Heart left ventricle (tissue), 13 donors: ENCODE results near the gene MARCHF2.

Source experiments
- POLR2A ChIP-seq, 2 donors: fragments of 450-650 bp; IDR thresholded peaks; one replicate each; pipeline ENCODE4 v1.6.1; 2017; ENCODE audit warnings: antibody characterized with exemption in 2 of 2, mild to moderate bottlenecking in 2 of 2, moderate library complexity in 2 of 2
- TF ChIP-seq, protein P1 (sequence below), 12 donors: fragments of 200-600 bp; sonication (generic) in 4 of 12; IDR thresholded peaks; one replicate each; pipeline versions ENCODE4 v1.5.0 to v1.8.0; 2018 to 2022; ENCODE audit warnings: antibody characterized with exemption in 12 of 12, mild to moderate bottlenecking in 5 of 12
- donor health status: ischemic (EF 13 %, LVEDD 7.1; RV severe dilation, severe dysfunction).
- donor health status: DM: no; HTN: yes; CAD: no.
- donor health status: DM: no; HTN: no; CAD: no.
- donor health status: ischemic (EF 25% LVEDD 6.9; RV normal size, moderate dysfunction).
- donor health status: ischemic (EF 25% LVEDD 5.7; RV mildly dilated, moderate dysfunction).
- donor health status: ischemic (EF 35%, LVEDD 5.7; RV mildly dilated, moderate dysfunction).
- donor health status: nonischemic (EF 11% LVEDD 7.7; RV severe dilation, severe dysfunction).
- donor health status: DM: yes; HTN: yes; CAD: no.
- donor health status: PGD.
- donor health status: ischemic (EF 29% LVEDD 5.4; RV normal size, mild dysfunction).
- donor health status: nonischemic (EF 23%, LVEDD 6.1; RV moderate dilation, normal function).

DNA sequence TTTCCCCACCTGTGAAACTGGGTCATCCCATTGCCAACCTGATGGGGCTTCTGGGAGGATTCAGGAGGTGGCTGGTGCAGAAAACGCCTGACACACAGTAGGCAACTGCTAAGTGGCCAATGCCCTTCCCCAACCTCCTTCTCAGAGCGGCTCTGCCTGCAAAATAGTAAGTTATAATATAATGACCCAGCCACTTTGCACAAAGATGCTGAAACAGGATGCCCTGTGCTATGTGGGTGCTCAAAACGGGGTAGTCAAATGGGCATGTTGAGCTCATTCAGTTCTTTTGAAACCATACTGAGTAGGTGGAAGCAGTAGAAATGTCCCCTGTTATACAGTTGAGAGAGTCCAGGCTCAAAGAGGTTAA lies 507 bp downstream of the MARCHF2 start:
- TF ChIP-seq, protein P1, sequence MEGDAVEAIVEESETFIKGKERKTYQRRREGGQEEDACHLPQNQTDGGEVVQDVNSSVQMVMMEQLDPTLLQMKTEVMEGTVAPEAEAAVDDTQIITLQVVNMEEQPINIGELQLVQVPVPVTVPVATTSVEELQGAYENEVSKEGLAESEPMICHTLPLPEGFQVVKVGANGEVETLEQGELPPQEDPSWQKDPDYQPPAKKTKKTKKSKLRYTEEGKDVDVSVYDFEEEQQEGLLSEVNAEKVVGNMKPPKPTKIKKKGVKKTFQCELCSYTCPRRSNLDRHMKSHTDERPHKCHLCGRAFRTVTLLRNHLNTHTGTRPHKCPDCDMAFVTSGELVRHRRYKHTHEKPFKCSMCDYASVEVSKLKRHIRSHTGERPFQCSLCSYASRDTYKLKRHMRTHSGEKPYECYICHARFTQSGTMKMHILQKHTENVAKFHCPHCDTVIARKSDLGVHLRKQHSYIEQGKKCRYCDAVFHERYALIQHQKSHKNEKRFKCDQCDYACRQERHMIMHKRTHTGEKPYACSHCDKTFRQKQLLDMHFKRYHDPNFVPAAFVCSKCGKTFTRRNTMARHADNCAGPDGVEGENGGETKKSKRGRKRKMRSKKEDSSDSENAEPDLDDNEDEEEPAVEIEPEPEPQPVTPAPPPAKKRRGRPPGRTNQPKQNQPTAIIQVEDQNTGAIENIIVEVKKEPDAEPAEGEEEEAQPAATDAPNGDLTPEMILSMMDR (IDR thresholded peaks at IDR 0.05), result no peak
- TF ChIP-seq POLR2A (IDR thresholded peaks at IDR 0.05), result no peak
